Cardiac muscle cell (in vitro differentiated cells and primary cell): Measurements from ENCODE around the gene CDH4. TPM values are rescaled to one million over a fixed set of nuclear protein-coding genes. Genes with fewer than 3 reads are reported as not detected.

Experiments used
- DNase-seq, 2 donors: peaks; one replicate each; pipeline versions ENCODE4 v3.0.0 to v3.0.0-alpha.2; 2010 to 2017; ENCODE audit warnings: low read depth in 1 of 2, low spot score in 1 of 2
- H3K27ac ChIP-seq: fragments of 200-600 bp; sonication (generic); 2 replicates; pipeline ENCODE4 v1.5.1; 2016
- H3K27me3 ChIP-seq: fragments of 200-600 bp; sonication (generic); 2 replicates; pipeline ENCODE4 v1.6.0; 2016; ENCODE audit warnings: control low read depth
- H3K36me3 ChIP-seq: fragments of 200-600 bp; sonication (generic); 2 replicates; pipeline ENCODE4 v1.5.1; 2016; ENCODE audit warnings: control low read depth
- H3K4me1 ChIP-seq: fragments of 200-600 bp; sonication (generic); 2 replicates; pipeline ENCODE4 v1.8.1; 2017; ENCODE audit warnings: low read depth, mild to moderate bottlenecking, mixed run types
- H3K4me3 ChIP-seq: fragments of 200-600 bp; sonication (generic); 2 replicates; pipeline ENCODE4 v1.5.1; 2016; ENCODE audit warnings: mild to moderate bottlenecking
- H3K9me3 ChIP-seq: fragments of 200-600 bp; sonication (generic); 2 replicates; pipeline ENCODE4 v1.5.1; 2017; ENCODE audit warnings: low read depth, mild to moderate bottlenecking, control low read depth
- polyA plus RNA-seq: library from polyadenylated mRNA; unstranded; fragments of >200 nt; fragmentation: Nextera tagmentation; extraction: Ambion mirVana; gene quantifications from 2 replicates; pipeline ENCODE4 v1.2.1, GENCODE V29; 2016
- total RNA-seq: library from RNA; depleted of rRNA; stranded (reverse); fragments of >200 nt; gene quantifications from 2 replicates; pipeline ENCODE4 v1.2.3, GENCODE V29; 2016
- TF ChIP-seq, protein P1 (sequence below): IDR thresholded peaks from 2 replicates; pipeline ENCODE4 v1.5.1; 2012; ENCODE audit warnings: low read depth, mild to moderate bottlenecking, low read length

Gene CDH4
- total and polyA plus RNA-seq, 2 experiments from 2014 or later, result 0.43 to 0.80 TPM

- H3K4me3 ChIP-seq, result no peak overlapping the region
- no peaks in the 10 kb centered on the region for H3K9me3 ChIP-seq
- no peak overlapping the region for H3K27ac ChIP-seq
- no peaks in the 10 kb centered on the region for H3K27me3 ChIP-seq
- TF ChIP-seq, protein P1, sequence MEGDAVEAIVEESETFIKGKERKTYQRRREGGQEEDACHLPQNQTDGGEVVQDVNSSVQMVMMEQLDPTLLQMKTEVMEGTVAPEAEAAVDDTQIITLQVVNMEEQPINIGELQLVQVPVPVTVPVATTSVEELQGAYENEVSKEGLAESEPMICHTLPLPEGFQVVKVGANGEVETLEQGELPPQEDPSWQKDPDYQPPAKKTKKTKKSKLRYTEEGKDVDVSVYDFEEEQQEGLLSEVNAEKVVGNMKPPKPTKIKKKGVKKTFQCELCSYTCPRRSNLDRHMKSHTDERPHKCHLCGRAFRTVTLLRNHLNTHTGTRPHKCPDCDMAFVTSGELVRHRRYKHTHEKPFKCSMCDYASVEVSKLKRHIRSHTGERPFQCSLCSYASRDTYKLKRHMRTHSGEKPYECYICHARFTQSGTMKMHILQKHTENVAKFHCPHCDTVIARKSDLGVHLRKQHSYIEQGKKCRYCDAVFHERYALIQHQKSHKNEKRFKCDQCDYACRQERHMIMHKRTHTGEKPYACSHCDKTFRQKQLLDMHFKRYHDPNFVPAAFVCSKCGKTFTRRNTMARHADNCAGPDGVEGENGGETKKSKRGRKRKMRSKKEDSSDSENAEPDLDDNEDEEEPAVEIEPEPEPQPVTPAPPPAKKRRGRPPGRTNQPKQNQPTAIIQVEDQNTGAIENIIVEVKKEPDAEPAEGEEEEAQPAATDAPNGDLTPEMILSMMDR, result no peak
- H3K4me1 ChIP-seq, result no peaks in the 10 kb centered on the region
- no peak for DNase-seq
- no peaks in the 10 kb centered on the region for H3K36me3 ChIP-seq
These were observed 49.9 kb downstream of the CDH4 start for GRCh38 chr20:61301711-61302525.

DNA sequence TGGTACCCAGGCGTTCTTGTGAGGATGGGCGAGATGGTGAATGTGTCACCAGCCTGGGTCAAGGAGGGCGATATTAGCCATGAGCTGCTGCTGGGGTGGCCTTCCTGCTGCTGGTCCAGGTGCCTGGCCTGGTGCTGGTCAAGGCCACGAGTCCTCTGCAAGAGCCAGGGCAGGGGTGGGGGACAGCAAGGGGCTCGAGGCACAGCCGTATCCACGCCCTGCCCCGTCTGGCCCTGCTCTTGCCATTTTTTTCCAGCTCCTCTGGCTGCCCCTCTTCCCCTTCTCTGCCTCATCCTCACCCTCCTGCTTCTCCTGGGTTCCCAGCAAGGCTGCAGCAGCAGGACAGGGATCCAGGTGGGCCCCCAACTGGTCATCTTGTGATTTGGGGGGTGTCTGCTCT lies 51.2 kb downstream of the CDH4 start:
- Histone ChIP-seq H3K27me3 (no peaks in the 10 kb centered on the region), H3K36me3 (no peaks in the 10 kb centered on the region), H3K4me3 (no peak overlapping the region), H3K9me3 (no peaks in the 10 kb centered on the region), H3K4me1 (no peaks in the 10 kb centered on the region), H3K27ac (no peak overlapping the region)
- no peak for DNase-seq
- TF ChIP-seq, protein P1, result no peak

GRCh38 chr20:61303675-61304074 lies 51.6 kb downstream of the CDH4 start:
- Histone ChIP-seq H3K27ac (no peak overlapping the region), H3K4me3 (no peak overlapping the region), H3K4me1 (no peaks in the 10 kb centered on the region), H3K36me3 (no peaks in the 10 kb centered on the region), H3K9me3 (no peaks in the 10 kb centered on the region), H3K27me3 (no peaks in the 10 kb centered on the region)
- no peak for DNase-seq
- TF ChIP-seq, protein P1, result no peak

DNA sequence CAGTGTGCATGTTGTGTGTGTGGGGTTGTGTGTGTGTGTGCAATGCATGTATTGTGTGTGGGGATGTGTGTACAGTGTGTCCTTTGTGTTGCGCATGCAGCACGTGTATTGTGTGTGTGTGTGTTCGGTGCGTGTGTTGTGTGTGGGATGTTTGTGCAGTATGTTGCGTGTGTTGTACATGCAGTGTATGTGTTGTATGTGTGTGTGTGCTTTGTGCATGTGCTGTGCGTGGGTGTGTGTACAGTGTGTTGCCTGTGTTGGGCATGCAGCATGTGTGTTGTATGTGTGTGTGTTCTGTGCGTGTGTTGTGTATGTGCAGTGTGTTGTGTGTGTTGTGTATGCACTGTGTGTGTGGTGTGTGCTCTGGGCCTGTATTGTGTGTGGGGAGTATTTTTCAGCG lies 52.7 kb downstream of the CDH4 start:
- no peaks in the 10 kb centered on the region for H3K36me3 ChIP-seq

GRCh38 chr20:61306937-61307475 lies 54.9 kb downstream of the CDH4 start:
- Histone ChIP-seq H3K27ac (no peak overlapping the region), H3K27me3 (no peaks in the 10 kb centered on the region), H3K9me3 (no peaks in the 10 kb centered on the region), H3K4me3 (no peak overlapping the region), H3K4me1 (no peaks in the 10 kb centered on the region), H3K36me3 (no peaks in the 10 kb centered on the region)
- DNase-seq, result no peak
- TF ChIP-seq, protein P1, result no peak

More for the DNA sequence above, 52.7 kb downstream of the CDH4 start:
- no peaks in the 10 kb centered on the region for H3K27me3 ChIP-seq
- TF ChIP-seq, protein P1, result no peak
- H3K4me1 ChIP-seq, result no peaks in the 10 kb centered on the region
- H3K9me3 ChIP-seq, result no peaks in the 10 kb centered on the region
- DNase-seq, result no peak
- H3K27ac ChIP-seq, result no peak overlapping the region
- no peak overlapping the region for H3K4me3 ChIP-seq
